Posterior cingulate gyrus (tissue), 11 donors: ENCODE results near the gene PRCC.
A peak's percentile ranks its signal among the peaks of the same experiment; 100 is the strongest.

Source experiments
- DNase-seq, 10 donors: peaks; one replicate each; pipeline versions ENCODE4 v3.0.0 to v3.0.0-alpha.2; 2020 to 2021; ENCODE audit warnings: mixed read lengths in 3 of 10
- intact Hi-C: fragments of 100-400 bp; cut with DNase I; formaldehyde crosslinking; loops from one replicate; pipeline ENCODE4 v1.15.1; 2023

PRCC gene

DNA sequence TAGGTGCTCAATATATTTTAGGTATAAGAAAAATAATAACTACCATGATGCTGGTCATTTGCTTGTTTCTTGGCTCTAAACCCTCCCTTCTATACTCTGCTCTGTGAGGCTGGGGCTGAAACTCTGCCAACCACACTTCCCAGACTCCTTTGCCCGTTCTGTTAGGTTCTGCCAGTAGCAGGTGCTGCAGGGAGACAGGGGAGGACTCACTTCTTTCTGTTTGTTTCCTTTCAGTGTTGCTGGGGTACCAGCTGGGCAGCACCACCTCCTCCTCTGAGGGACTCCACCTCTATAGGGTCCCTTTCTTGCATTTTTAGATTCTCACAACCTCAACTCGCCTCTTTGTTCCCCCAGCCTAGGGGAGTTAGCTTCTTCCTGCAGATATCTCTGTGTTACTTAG is 66.3 kb downstream of the PRCC start:
- peak in 1 of 10 donors; percentile 30 for DNase-seq
- intact Hi-C loops: loop anchor here (10.0 kb wide), 1 partner anchor 61 kb away; the partner anchor contains the start of gene PEAR1

DNA sequence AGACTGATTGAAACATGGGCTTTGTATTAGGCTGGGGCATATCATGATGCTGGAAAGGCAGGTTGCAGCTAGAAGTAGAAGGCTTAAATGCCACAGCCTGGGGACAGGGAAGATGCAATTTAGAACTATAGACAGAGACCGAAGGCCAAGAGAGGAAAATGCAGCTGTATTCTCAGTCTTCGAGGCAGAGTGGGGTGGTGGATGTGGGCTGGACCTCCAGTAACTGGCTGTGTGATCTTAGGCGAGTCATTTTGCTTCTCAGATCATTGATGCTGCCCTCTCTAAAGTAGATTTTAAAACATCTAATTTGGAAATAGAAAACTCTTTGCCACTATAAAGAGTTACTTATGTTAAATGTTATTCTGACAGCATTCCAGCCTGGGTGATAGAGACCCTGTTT is 67.0 kb downstream of the PRCC start:
- peak in 1 of 10 donors; percentile 1 for DNase-seq
- intact Hi-C loops: loop anchor here (10.0 kb wide), 1 partner anchor 60 kb away; the partner anchor contains the start of gene PEAR1

DNA sequence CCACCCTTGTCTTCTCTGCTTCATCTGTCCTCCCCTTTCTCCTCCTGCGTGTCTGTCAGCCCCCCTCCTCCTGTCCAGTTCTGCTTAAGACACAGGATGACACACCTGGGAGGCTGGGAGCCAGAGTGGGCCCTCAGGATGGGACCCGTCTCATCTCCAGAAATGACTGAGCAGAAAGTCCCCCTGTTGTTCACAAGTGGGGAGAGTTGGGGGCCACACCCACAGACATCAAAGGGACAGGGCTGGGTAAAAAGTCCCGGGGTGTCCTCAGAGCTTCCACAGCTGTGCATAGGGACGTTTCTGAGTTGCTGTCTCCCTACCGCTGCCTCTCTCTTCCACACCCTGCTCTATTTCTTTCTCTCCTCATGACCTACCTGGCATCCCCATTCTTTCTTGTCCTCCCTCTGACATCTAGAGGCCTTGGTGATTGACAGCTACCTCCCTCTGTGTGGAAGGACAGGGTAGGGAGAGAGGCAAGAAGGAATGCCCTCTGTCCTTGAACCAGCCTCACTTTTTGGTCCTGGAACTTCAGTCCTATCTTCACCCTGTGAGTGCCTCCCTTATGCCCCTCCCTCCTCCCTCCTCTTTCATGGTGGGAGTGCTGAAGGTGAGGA is 68.8 kb downstream of the PRCC start:
- DNase-seq: peak in 1 of 10 donors; percentile 47
- intact Hi-C loops: loop anchor here (10.0 kb wide), 1 partner anchor 59 kb away; the partner anchor contains the start of gene PEAR1

- intact Hi-C loops: loop anchor here (10.0 kb wide), 1 partner anchor 58 kb away; the partner anchor contains the start of gene PEAR1
These were observed 69.6 kb downstream of the PRCC start for GRCh38 chr1:156836892-156837291.

GRCh38 chr1:156838972-156839371 is 71.6 kb downstream of the PRCC start:
- intact Hi-C loops: loop anchor here (2.0 to 10.0 kb wide), 2 partner anchors 22 to 56 kb away; partner anchors contain the start of genes NTRK1 and PEAR1
- DNase-seq: peak in 2 of 10 donors; percentile 31 to 50

More at GRCh38 chr1:156836892-156837291, 69.6 kb downstream of the PRCC start:
- DNase-seq: peak in 1 of 10 donors; percentile 62

DNA sequence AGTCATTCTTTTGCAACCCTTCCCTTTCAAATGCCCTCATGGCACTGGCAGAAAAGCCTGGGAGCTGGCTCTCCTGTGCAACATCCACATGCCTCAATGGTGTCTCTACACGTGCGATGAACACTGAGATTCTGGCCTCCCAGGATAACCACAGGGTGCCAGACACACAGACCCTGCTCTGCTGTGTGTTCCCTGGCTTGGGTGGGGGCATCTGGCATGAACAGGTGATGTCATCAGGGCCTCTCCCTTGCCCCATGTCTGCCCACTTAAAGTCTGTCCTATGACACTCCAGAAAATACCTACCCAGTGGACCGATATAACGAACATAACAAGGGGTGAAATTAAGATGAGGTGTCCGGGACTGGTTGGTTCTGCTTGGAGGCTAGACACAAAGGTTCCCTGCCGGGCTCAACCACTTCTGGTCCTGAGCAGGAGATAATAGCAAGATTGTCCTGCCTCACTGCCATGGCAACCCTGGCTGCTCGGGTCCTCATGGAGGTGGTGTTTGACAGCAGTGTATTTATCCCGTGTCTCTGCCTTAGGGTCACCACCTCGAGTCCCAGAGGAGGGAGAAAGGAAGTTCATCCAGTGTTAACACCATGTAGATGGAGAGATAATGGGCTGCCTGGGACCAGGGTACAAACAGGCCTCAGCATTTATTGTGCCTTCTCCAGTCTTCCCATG is 72.2 kb downstream of the PRCC start:
- DNase-seq: peak in 1 of 10 donors; percentile 36
- intact Hi-C loops: loop anchor here (2.0 to 10.0 kb wide), 2 partner anchors 21 to 55 kb away; partner anchors contain the start of genes NTRK1 and PEAR1

DNA sequence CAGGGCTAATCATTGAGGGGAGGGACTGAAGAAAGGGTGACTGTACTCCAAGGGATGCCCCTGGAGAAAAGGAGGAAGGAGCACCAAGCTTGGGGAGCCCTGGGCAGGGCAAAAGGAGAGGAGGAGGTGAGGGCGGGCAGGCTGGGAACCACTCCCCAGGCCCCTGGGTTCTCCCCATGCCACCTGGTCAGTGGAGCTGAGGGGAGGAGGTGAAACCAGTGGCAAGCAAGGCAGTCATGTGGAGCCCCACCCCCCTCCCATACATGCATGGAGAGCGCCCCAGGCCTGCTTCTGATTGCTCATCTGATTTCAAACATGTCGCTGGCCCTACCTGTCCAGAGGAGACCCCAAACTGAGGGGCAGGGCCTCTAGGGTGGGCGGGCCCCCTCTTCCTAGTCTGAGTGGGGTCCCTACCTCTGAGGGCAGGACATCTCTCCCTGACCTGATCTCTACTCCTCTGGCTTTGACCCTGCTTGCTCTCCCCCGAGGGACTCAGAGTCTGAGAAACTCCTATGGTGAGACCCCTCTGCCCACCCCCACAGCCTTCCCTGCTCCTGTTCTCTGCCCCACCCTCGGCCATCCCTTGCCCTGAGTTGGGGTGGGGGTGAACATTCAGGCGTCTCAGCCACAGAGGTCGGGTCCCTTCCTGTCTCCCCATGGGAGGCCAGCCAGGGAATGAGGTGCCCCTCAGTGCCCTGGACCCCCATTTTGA is 73.0 kb downstream of the PRCC start:
- intact Hi-C loops: no loop called here
- peak in 1 of 10 donors; percentile 67 for DNase-seq

- peak in 1 of 10 donors; percentile 69 for DNase-seq
- intact Hi-C loops: no loop called here
These were observed 73.6 kb downstream of the PRCC start for GRCh38 chr1:156840898-156841279.

GRCh38 chr1:156841295-156841855 is 74.0 kb downstream of the PRCC start:
- intact Hi-C loops: no loop called here
- peak in 1 of 10 donors; percentile 53 for DNase-seq

GRCh38 chr1:156842618-156843300 is 75.4 kb downstream of the PRCC start:
- intact Hi-C loops: no loop called here
- DNase-seq: peak in 1 of 10 donors; percentile 45

DNA sequence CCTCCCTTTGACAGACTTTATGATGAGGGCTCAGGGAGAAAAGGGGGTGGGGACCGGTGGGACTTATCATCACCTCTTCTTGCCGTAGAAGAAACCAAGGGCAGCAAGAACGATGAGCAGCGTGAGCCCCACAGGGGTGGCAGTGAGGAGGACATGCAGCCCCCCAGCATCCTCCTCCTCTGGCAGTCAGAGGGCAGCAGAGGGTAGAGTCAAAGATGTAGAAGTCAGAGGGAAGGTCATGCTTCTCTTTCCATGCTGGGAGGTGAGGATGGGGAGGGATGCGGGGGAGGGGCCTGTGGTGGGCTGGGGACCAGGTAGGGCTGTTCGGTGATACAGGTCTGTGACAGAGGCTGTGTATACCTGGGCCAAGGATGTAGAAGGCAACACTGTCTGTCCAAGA is 76.8 kb downstream of the PRCC start:
- peak in 1 of 10 donors; percentile 19 for DNase-seq
- intact Hi-C loops: no loop called here

DNA sequence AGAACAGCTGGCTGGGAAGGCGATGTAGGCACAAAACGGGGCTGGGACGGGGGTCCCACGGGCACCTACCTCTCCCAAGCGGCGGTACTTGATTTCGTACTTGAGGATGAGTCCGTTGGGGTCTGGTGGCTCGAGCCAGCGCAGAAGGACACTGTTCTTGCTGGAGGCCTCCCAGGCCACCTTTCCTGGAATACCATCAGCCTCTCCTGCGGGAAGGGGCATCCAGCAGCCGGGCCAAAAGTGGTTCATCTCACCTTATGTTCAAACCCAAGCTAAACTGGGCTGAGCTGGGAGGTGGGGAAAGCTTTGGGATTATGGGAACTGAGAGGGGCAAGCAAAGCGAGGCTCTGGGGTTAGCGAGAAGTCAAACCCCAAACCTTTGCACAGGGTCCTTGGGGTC is 77.3 kb downstream of the PRCC start:
- intact Hi-C loops: no loop called here
- peak in 1 of 10 donors; percentile 63 for DNase-seq

DNA sequence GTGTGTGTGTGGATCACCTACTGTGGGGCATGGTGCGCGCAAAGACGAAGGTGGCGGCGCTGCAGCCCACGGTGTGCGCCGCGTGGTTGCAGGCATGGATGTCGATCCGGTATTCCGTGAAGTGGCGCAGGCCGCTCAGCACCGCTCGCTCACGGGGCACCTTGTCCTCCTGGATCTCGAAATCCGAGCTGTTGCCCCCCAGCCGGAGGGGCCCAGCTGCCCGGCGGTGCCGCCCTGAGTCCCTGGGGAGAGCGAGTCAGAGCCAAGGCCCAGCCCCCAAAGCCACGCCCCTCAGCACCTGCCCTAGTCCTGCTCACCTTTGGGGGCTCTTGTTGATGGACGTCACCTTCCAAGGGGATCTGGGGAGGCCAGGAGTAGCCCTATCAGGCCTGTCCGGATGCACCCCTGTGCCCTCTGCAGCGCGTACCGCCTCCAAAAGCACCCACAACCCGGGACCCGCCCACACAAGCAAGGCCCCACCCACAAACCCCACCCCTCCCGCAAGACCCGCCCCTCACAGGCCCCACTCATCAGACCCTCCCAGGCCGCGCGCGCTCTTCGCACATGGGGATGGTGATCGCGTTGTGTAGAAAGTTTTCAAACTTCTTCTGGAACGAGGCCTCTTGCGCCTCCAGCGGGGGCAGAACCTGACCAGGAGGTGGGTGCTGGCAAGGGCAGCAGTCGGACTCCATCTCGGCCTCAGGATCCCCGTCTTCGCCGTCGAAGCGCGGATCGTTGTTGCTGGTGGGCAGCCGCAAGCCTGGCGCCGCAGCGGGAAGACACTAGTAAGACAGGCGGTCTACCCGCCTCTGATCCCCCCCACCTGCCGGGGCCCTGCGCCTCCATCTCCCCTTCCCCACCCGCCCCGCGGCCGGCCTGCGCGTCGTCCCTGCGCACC is 78.0 kb downstream of the PRCC start:
- intact Hi-C loops: no loop called here
- DNase-seq: peak in 1 of 10 donors; percentile 78

DNA sequence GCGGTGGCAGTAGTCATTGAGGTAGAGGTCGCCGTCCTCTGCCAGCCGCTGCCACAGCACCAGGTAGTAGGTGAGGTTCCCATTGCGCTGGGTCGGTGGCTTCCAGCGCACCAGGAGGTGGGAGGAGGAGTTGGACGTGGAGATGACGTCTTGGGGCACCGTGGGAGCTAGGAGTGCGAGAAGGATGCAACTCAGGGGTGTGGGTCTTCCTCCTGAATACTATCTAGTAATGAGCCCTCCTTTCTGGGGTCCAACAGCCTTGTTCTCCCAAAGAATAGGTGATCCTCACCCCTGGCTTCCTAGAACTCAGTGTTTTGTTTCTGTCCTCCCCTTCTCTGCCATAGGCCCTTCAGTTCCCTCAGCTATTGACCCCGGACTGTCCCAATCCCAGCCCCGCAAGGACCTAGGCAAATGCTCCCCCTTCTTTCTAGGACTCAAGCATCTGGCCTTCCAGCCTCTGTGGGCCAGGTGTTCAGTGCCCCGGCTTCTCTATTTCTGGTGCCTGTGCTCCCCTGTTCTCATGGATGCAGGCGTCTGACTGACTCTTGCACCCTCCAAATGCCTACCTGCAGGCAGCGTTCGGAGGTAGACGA is 78.7 kb downstream of the PRCC start:
- intact Hi-C loops: no loop called here
- peak in 1 of 10 donors; percentile 22 for DNase-seq

DNA sequence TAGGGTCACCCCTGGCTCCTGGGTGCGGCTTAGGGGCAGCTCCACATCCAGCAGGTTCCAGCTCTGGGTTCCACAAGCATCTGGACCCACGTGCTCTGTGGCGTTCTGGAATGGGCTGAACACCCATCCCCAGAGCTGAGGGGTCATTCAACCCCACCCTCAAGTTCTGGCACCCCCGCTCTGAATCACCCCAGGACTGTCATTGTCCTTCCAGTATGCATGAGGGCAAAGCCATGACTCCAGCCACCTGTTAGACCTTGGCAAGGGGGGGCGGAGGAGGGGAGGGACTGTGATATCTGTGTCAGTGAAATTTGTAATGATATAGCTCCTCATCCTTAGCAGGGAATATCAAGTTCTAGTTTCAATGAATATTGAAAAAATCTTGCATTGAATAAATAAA is 79.3 kb downstream of the PRCC start:
- intact Hi-C loops: no loop called here
- DNase-seq: peak in 2 of 10 donors; percentile 1 to 52

DNA sequence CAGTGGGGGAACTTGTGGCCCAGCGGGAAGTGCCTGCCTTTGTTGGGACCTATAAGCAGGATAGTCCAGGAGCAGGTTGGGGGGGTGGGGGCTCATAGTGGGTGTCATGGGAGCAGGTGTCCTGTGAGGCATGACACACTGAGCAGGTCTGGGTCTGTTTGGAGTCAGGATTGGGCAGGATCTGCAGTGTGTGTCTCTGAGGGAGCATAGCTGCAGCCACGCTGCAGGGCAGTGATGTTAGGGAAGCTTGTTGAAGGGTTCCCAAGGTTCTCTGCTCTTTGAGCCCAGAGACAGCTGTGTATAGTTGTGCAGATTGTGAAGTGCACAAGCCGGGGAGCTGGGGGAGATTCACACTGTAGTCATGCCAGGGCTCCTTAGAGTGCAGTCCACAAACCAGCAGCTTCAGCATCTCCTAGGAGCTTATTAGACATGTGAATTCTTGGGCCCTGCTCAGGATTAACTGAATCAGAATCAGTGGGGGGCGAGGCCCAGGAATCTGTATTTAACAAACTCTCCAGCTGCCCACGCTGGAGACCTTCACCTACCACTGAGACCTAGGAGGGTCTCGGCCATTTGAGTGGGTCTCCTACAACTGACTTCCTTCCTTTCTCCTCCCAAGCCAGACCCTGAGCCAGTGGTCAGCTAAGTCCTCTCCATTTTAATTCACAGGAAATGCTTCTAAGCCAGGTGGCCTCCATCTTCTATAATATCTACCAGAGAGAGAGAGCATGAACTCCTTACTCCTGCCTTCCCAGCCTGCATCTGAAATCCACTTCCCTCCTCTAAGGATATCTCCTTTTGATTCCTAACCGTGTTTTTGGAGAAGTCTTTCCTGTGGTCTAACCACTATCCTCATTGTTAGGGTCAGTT is 80.5 kb downstream of the PRCC start:
- intact Hi-C loops: no loop called here
- DNase-seq: peak in 3 of 10 donors; percentile 30 to 39 (median 30)

DNA sequence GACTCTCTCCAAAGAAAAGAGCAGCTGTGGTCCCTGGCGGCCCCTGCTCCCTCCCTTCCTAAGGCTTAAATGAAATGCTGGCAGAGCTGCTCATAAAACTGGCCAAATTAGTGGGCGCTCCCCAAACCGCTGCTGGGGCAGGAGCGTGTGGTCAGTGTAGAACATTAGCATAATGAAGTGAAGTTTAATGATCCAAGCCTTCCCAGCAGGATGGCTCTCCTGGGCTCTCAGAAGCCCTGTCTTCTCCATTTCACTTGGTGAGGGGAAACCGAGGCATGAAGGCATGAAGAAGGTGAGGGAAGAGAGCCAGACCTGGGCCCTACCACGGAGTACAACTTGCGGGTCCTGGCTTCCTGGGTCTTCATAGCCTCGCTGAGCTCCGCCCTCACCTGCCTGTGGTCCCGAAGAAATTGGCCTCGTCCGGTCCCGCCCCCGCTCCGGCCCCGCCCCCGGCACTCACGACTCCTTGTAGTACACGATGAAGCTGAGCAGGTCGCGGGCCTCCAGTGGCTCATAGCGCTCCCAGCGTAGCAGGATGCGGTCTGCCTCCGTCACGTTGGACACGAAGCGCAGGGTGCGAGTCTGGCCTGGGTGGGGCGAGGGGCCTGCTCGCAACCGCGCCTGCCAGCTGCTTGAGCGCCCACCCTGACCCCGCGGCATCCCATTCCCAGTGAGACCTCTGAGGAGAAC is 81.3 kb downstream of the PRCC start:
- intact Hi-C loops: no loop called here
- peak in 1 of 10 donors; percentile 69 for DNase-seq
